GM13976 (cell line): ENCODE results near the gene RPRD2.

ENCODE experiments used
- DNase-seq: peaks from one replicate; pipeline ENCODE4 v3.0.0; 2012; ENCODE audit warnings: low spot score
- in situ Hi-C: fragments of 300-500 bp; cut with MboI; formaldehyde crosslinking; loops from one replicate; pipeline ENCODE4 v1.12.0; 2022; ENCODE audit warnings: low sequenced_read_pairs, mixed read lengths, inconsistent platforms; ENCODE audit not compliant: unreplicated experiment
- TF ChIP-seq, protein P1 (sequence below): IDR thresholded peaks from 2 replicates; pipeline ENCODE4 v1.5.1; 2012; ENCODE audit warnings: borderline replicate concordance, mild to moderate bottlenecking; ENCODE audit not compliant: insufficient read depth; ENCODE audit errors: extremely low read depth, missing control alignments, control extremely low read depth

The RPRD2 gene

GRCh38 chr1:150525348-150525747 is 161.4 kb downstream of the RPRD2 start:
- in situ Hi-C loops = no loop called here
- no peak for DNase-seq
- TF ChIP-seq, protein P1, sequence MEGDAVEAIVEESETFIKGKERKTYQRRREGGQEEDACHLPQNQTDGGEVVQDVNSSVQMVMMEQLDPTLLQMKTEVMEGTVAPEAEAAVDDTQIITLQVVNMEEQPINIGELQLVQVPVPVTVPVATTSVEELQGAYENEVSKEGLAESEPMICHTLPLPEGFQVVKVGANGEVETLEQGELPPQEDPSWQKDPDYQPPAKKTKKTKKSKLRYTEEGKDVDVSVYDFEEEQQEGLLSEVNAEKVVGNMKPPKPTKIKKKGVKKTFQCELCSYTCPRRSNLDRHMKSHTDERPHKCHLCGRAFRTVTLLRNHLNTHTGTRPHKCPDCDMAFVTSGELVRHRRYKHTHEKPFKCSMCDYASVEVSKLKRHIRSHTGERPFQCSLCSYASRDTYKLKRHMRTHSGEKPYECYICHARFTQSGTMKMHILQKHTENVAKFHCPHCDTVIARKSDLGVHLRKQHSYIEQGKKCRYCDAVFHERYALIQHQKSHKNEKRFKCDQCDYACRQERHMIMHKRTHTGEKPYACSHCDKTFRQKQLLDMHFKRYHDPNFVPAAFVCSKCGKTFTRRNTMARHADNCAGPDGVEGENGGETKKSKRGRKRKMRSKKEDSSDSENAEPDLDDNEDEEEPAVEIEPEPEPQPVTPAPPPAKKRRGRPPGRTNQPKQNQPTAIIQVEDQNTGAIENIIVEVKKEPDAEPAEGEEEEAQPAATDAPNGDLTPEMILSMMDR = no peak
